Adipose tissue (tissue), 3 donors: ENCODE data around the gene NDUFB2. TPM values are rescaled to one million over a fixed set of nuclear protein-coding genes. Genes with fewer than 3 reads are reported as not detected.
"Not testable (repeated sequence)": the region's sequence is repeated elsewhere in the genome, so short reads cannot be mapped to it uniquely, and the experiment has no call there.

Experiments
- H3K27ac ChIP-seq: one replicate; pipeline ENCODE4 v1.5.1; 2013; ENCODE audit warnings: low read depth, low read length
- WGBS, 3 donors: extraction: QIAGEN DNeasy Blood & Tissue Kit; methylation state at CpG; one replicate each; pipeline ENCODE4 v1.1.7; 2013; 5-methylcytosine and 5-hydroxymethylcytosine counted together
- polyA plus RNA-seq, 3 donors: library from polyadenylated mRNA; stranded (reverse); fragments of 200-250 nt; gene quantifications; one replicate each; pipeline ENCODE4 v1.2.3, GENCODE V29; 2013
- donor health status: healthy with polysubstance abuse.
- donor health status: Bipolar disorder and iron deficiency.
- donor health status: healthy.

The NDUFB2 gene
- polyA plus RNA-seq, 3 donors, result 186 to 435 (median 407) TPM

DNA sequence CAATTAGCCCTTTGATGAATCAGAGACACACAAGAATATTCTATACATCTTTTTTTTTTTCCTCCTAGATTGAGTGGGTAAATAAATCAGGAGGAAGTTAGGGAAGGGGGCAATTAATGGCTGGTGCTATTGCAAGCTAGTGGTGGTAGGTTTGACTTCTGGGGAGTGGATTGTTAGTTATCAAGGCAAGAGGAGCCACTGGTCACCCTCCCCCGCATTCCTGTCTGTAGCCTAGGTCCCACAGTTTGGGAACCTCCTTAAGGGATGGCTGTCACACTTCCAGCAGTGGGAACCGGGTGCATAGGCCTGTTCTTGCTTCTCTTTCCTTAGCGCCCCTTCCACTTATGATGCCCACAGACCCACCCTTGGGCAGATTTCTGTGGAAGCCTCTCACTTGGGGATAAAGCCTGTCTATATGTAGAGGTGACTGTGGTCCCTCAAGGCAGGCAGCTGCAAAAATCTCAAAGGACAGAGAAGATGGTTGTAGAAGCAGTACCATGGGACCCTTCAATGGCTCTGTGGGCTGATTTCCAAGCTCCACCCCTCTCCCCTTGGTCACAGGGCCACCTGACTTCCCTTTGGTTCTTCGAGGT is 26.1 kb upstream of the NDUFB2 start:
- no peak overlapping the region for H3K27ac ChIP-seq
- WGBS, 3 donors, result 53 to 73% (median 66%) methylated on average over 4 of the region's 4 CpGs

DNA sequence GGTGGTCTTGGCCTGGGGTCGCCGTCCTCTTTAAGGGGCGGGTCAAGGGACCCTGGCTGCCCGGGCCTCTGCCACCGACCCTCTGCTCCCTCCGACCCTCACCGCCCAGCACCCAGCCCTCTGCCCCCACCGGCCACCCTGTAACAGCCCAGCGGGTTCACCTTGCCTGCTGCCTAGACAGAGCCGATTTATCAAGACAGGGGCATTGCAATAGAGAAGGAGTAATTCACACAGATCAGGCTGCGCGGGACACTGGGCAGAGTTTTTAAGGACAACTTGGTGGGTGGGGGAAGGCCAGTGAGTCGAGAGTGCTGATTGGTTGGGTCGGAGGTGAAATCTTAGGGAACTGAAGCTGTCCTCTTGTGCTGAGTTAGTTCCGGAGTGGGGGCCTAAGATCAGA is 24.5 kb upstream of the NDUFB2 start:
- no peak overlapping the region for H3K27ac ChIP-seq
- 76 to 81% (median 79%) methylated on average over 15 of the region's 15 CpGs for WGBS, 3 donors

DNA sequence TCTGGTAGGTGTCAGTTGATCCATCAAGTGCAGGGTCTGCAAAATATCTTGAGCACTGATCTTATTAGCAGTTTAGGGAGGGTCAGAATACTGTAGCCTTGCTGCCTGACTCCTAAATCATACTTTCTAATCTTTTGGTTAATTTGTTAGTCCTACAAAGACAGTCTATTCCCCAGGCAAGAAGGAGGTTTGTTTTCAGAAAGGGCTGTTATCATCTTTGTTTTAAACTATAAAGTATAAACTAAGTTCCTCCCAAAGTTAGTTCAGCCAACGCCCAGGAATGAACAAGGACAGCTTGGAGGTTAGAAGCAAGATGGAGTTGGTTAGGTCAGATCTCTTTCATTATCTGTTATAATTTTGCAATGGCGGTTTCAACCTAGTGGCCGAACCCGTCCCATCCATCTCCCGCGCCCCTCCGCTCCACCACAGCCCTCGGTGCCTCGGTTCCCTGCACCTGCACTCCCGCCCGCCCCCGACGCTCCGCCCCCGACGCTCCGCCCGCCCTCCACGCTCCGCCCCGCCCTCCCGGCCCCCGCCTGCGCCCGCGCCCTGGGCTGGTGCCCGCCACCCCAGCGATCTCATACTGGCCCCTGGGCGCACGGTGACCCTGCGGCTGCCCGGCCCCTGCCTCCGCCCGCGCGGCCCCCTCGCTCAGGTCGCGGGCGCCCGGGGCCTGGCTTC is 24.0 kb upstream of the NDUFB2 start, which contains the start of gene ADCK2:
Gene ADCK2, plus strand, starts transcription at position 564 of the 681 bp plus-strand sequence. CDS start 386 bp downstream, outside the sequence.
- H3K27ac ChIP-seq, result no peak within 1 kb of the TSS
- whole genome bisulfite sequencing, 3 donors, result 0 to 1% (median 1%) methylated on average over 35 to 41 of the region's 41 CpGs

DNA sequence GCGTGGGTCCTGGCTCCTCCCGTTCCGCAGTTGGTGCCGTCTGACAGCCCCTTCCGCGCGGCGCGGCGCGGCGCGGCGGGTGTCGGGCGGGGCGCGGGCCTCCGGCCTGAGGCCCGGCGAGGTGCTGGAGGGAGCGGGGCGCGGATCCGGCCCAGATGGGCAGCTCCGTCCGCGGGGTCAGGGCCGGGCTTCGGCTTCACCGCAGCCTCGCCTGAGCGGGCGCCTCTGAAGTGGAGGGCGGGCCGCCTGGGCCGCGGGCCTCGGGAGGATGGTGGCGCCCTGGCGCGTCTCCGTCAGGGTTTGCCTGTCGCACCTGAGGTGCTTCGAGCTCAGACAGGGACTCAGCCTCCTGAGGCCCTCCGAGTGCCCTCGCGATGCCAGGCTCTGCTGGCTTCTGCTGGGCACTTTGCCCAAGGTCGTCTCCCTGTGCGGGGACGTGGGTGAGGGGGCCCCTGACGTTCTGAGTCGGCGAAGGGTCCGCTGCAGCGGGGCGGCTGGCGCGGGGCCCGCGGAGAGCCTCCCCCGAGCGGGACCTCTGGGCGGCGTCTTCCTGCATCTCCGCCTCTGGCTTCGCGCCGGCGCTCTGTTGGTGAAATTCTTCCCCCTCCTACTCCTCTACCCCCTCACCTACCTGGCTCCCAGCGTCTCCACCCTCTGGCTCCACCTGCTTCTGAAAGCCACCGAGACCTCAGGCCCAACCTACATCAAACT is 23.3 kb upstream of the NDUFB2 start:
- 0 to 1% (median 1%) methylated on average over 56 to 72 of the region's 72 CpGs for WGBS, 3 donors
- H3K27ac ChIP-seq, result no peak overlapping the region

DNA sequence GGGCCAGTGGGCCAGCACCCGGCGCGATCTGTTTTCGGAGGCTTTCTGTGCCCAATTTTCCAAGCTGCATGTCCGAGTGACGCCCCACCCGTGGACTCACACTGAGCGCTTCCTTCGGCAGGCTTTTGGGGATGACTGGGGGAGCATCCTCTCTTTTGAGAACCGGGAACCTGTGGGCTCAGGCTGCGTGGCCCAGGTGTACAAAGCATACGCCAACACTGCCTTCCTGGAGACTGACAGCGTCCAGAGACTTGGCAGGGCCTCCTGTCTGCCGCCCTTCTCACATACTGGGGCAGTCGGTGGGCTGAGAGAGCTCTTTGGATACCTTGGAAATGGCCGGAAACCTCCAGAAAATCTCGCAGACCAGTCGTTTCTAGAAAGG is 22.7 kb upstream of the NDUFB2 start:
- 21 to 30% (median 28%) methylated on average over 18 of the region's 18 CpGs for WGBS, 3 donors

DNA sequence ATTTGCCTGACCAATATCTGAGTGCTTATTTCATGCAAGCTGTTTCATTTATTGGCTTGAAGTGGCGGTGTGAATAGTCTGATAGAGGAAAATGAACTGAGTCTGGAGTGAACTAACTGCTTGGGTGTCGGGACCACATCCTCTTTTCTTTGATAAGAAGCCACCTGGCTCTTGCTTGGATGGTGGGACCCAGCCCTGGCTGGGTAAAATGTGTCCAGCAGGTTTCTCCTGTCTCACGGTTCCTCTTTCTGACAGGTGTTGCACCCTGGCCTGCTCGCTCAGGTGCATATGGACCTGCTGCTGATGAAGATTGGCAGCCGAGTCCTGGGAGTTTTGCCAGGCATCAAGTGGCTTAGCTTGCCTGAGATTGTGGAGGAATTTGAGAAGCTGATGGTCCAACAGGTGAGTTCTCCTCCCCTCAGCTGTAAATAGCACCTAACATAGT is 22.1 kb upstream of the NDUFB2 start:
- no peak overlapping the region for H3K27ac ChIP-seq
- WGBS, 3 donors, result 42 to 78% (median 76%) methylated on average over 5 of the region's 5 CpGs

More for the DNA sequence above, 22.7 kb upstream of the NDUFB2 start:
- no peak overlapping the region for H3K27ac ChIP-seq

DNA sequence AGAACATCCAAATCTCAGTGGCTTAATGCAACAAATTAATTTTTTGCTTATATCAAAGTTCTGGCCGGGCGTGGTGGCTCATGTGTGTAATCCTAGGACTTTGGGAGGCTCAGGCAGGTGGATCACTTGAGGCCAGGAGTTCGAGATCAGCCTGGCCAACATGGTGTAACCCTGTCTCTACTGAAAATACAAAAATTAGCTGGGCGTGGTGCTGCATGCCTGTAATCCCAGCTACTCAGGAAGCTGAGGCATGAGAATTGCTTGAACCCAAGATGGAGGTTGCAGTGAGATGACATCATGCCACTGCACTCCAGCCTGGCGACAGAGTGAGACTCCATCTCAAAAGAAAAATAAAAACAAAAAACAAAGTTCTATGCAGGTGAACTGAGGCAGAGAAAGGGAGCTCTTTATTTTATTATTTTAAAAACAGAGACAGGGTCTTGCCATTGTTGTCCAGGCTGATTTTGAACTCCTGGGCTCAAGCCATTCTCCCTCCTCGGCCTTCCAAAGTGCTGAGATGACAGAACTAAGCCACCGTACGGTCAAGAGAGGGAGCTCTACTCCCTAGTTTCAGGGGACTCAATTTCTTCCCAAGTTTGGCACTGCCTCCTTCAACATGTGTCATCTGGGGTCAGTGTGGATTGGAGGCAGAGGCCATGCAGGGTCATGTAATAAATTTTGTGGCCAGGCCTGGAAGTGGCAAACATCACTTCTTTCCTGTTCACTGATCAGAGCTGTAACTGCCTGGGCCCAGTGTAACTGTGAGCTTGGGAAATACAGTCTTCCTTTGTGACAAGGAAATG is 21.4 kb upstream of the NDUFB2 start:
- H3K27ac ChIP-seq, result no peak overlapping the region

DNA sequence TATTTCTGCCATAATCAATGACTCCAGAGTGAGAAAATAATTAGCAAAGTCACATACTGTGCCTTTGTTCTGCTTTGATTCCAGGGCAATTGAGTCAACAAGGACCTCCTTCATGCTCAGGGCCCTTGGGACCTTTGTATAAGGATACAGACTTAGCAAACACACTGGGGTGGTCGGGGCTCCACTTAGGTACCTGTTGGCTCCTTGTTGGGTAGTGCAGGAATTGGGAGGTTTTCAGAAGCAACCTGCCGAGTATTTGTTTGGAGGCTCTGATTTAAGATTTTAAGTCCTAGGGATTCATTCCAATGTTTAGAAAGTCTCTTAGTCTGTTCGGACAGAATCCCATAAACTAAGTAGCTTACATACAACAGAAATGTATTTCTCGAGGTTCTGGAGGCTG is 20.8 kb upstream of the NDUFB2 start:
- no peak overlapping the region for H3K27ac ChIP-seq
- WGBS, 3 donors, result 85 to 93% (median 88%) methylated on average over 4 of the region's 4 CpGs

More for the DNA sequence above, 21.4 kb upstream of the NDUFB2 start:
- WGBS, 3 donors, result 56 to 72% (median 58%) methylated on average over 8 of the region's 8 CpGs

DNA sequence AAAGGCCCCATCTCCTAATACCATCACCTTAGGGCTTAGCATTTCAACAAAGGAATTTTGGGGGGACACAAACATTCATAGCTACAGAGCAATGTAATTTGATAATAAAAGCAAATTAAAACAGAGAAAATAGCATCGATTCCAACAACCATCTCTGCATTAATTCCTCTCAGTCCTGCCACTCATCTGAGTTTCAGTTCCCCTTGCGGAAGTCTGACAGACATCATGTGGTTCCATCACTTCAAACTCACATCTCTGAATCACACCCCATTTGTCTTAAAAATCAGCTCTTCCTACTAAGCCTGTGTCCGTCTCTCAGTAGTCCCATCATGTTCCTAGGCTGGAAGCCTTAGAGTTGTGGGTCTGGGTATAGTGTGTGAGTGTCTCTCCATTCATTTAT is 20.2 kb upstream of the NDUFB2 start:
- WGBS, 3 donors, result 74 to 94% (median 77%) methylated on average over 3 of the region's 3 CpGs
- H3K27ac ChIP-seq, result no peak overlapping the region

DNA sequence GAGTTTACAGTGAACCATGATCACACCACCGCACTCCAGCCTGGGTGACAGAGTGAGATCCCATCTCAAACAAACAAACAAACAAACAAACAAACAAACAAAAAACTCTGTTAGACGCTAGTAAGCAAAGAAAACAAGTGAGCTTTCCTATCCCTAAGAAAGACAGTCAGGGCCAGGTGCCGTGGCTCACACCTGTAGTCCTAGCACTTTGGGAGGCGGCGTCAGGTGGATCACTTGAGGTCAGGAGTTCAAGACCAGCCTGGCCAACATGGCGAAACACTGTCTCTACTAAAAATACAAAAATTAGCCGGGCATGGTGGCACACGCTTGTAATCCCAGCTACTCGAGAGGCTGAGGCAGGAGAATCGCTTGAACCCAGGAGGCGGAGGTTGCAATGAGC is 19.6 kb upstream of the NDUFB2 start:
- WGBS, 3 donors, result 93 to 97% (median 95%) methylated on average over 11 of the region's 11 CpGs
- not testable (repeated sequence) for H3K27ac ChIP-seq

DNA sequence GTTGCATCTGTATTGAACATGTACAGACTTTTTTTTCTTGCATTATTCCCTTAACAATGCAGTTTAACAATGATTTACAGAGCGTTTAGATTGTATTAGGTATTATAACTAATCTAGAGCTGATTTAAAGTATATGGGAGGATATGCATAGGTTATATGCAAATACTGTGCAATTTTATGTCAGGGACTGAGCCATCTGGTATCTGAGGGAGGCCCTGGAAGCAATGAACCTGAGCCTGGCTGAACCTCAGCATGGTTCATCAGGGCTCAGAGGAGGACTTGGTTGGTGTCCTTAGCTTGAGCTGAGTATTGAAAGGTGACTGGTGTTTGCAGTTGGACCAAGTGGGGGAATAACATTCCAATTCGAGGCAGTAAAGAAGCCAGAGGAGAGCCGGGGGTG is 19.0 kb upstream of the NDUFB2 start:
- WGBS, 3 donors, result 89 to 95% (median 92%) methylated on average over 3 of the region's 3 CpGs

DNA sequence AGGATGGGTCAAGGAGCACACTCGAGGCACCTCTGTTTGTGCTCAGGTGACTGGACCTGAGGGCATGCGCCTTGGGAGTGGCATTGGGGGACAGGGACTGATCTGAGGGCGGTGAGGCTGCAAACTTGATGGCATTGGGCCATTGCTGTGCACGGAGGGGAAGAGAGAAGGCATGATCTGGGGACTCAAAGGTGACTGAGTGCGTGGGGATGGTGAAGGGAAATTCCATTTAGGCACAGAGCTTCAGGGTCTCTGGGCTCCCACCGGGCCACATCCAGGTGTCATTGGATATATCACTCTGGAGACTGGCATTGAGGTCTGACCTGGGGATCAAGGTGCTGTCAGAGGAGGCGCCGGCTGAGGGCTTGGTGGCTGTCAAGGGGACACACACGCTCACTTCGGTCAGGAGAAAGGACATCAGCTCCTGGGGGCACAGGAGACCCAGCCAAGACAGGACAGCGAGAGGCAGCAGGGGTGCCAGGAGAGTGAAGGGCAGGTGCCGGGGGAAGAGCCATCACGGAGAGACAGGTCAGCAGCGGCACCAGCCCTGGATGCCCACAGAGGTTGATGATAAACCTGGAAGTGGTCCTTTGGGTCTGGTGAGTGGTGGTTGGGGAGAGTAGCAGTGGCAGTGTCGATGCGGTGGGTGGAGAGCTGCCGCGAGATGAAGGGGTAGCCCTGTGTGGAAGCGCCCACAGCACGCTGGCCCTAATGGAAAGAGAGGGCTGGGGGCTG is 18.3 kb upstream of the NDUFB2 start:
- 96% methylated on average over 20 of the region's 20 CpGs for WGBS, 3 donors
- no peak overlapping the region for H3K27ac ChIP-seq

More for the DNA sequence above, 19.0 kb upstream of the NDUFB2 start:
- no peak overlapping the region for H3K27ac ChIP-seq

DNA sequence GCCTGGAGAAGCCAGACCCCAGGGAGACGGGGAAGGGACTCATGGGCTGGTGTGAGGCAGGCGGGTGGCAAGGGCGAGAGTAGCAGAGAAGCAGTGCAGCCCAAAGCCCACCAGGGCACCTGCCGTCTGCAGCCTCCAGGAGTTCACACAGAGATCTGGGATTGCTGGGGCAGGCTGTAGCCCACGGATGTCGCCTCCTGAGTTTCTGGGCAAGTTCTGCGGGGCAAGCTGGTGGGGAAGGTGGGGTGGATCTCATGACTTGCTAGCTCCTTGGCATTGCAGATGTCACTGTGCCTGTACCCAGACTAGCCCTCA is 17.7 kb upstream of the NDUFB2 start:
- WGBS, 3 donors, result 95 to 96% (median 96%) methylated on average over 7 of the region's 7 CpGs
- H3K27ac ChIP-seq, result no peak overlapping the region

DNA sequence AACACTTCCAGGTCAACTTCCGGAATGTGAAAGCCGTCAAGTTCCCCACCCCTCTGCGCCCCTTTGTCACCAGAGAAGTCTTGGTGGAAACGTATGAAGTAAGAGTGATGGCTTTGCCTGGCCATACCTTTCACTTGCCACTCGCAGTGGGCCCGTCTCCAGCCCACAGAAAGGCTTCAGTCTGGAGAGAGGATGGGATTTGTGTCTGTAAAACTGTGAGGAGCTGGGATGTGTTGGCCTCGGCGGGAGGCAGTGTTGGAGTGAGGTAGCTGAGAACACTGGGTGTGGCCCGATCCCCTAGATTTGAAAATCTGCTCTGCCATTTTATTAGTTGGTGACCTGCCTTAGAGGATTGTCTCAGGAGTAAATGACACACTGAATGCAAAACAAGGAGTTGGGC is 17.3 kb upstream of the NDUFB2 start:
- WGBS, 3 donors, result 93 to 96% (median 95%) methylated on average over 9 of the region's 9 CpGs
- H3K27ac ChIP-seq, result no peak overlapping the region

DNA sequence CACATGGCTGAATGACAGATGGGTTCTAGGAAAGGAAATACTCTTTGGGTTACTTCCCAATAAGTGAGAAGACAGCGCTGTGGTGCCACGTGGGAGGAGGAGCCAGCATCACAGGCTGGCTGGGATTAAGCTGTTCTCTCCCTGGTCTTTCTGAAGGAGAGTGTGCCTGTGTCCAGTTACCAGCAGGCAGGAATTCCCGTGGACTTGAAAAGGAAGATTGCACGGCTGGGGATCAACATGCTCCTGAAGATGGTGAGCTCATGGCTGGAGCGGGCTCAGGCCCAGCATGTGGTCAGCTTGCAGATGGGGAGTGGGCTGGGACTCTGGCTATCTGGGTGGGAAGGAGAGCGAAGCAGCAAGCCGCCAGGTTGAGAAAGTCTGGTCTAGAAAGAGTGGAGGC is 15.6 kb upstream of the NDUFB2 start:
- WGBS, 3 donors, result 91 to 92% (median 91%) methylated on average over 7 of the region's 7 CpGs

DNA sequence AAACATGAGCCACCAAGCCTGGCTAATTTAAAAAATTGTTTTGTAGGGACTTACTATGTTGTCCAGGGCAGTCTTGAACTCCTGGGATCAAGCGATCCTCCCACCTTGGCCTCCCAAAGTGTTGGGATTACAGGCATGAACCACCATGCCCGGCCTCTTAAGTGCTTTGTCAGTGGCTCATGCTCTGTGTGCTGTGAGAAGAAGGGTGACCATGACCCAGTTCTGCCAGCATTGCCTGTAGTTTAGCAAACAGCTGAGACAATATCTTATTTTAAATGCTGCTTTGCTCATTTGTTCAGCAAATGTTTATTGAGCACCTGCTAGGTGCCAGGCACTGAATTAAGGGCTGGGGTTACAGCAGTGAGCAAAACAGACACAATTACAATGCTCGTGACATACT is 14.7 kb upstream of the NDUFB2 start:
- no peak overlapping the region for H3K27ac ChIP-seq
- 92 to 99% (median 97%) methylated on average over 3 of the region's 3 CpGs for whole genome bisulfite sequencing, 3 donors

More for the DNA sequence above, 15.6 kb upstream of the NDUFB2 start:
- H3K27ac ChIP-seq, result no peak overlapping the region

DNA sequence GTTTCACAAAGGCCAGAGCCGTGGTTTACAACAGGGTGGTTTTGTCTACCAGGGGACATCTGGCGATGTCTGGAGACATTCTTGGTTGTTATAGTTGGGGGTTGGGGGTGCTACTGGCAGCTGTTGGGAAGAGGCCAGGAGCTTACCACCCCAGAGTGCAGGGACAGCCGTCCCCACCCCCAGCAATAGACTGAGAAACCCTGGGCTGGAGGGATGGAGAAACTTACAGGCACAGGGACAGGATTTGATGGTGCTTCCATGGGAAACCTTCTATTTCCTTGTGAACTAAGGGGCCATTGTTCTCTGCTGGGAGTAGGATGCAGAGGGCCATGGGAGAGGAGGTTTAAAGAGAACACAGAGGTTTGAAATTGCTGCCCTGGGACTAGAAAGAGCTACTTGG is 12.9 kb upstream of the NDUFB2 start:
- H3K27ac ChIP-seq, result no peak overlapping the region

More for the DNA sequence above, 12.9 kb upstream of the NDUFB2 start:
- 82 to 92% (median 89%) methylated on average over 3 of the region's 3 CpGs for WGBS, 3 donors
